ENCODE measurements around the gene ADAMTS3. TPM values are rescaled to one million over a fixed set of nuclear protein-coding genes. Genes with fewer than 3 reads are reported as not detected.
A peak's percentile ranks its signal among the peaks of the same experiment; 100 is the strongest.

ADAMTS3 gene
- polyA plus RNA-seq, 1 donor (not counting 4 experiments of a cell fraction or from before 2014, with no cell fraction given) = 0.09 TPM

GRCh38 chr4:72295966-72296557 lies 273.0 kb downstream of the ADAMTS3 start:
- Histone ChIP-seq H2AFZ (ENCODE audit: control insufficient read depth, low read length) (no peak overlapping the region), H3K9ac (ENCODE audit: control insufficient read depth, extremely low read depth, insufficient read depth, low read length) (no peak overlapping the region), H3K36me3 (ENCODE audit: control insufficient read depth in 2 of 2, extremely low read depth in 1 of 2, insufficient read depth in 2 of 2, low read length in 2 of 2) (no peaks in the 10 kb centered on the region), H3K79me2 (ENCODE audit: control insufficient read depth, insufficient read depth, low read length) (no peaks in the 10 kb centered on the region), H3K27me3 (ENCODE audit: control insufficient read depth, extremely low read depth, insufficient read depth, low read length) (no peaks in the 10 kb centered on the region), H3K27ac (ENCODE audit: control insufficient read depth, insufficient read depth, low read length) (no peak overlapping the region), H3K4me2 (ENCODE audit: control insufficient read depth, extremely low read depth, insufficient read depth, low read depth, low read length) (no peak overlapping the region), H3K9me3 (ENCODE audit: control insufficient read depth, low read depth, low read length) (no peaks in the 10 kb centered on the region), H3K4me3 (ENCODE audit: control insufficient read depth in 2 of 3, extremely low read depth in 1 of 3, insufficient read depth in 2 of 3, low read depth in 1 of 3, low read length in 3 of 3) (no peak overlapping the region), H4K20me1 (ENCODE audit: control insufficient read depth, extremely low read depth, insufficient read depth, low read length) (no peaks in the 10 kb centered on the region), H3K4me1 (ENCODE audit: control insufficient read depth, extremely low read depth, insufficient read depth, low read length) (no peaks in the 10 kb centered on the region), H3K9me1 (ENCODE audit: control insufficient read depth, extremely low read depth, insufficient read depth, low read length) (no peaks in the 10 kb centered on the region)
- TF ChIP-seq CTCF (optimal IDR thresholded peaks at IDR 0.05 in 1 of 3, IDR thresholded peaks at IDR 0.05 in 1 of 3, conservative IDR thresholded peaks at IDR 0.05 in 1 of 3; ENCODE audit: extremely low read depth in 1 of 3, insufficient read depth in 2 of 3, low read length in 3 of 3) (peak in 2 of 3 experiments; percentile 49 to 54), EZH2 (IDR thresholded peaks at IDR 0.05; ENCODE audit: low read length) (no peak)
- dilution Hi-C loops (cut with MboI; ENCODE audit: extremely low pct_ligation_motif_present, low sequenced_read_pairs) = no loop called here
- FAIRE-seq (peak; percentile 75), DNase-seq (ENCODE audit: low read depth, low spot score) (no peak)

- no peak overlapping the region for H3K27ac ChIP-seq (ENCODE audit: control insufficient read depth, insufficient read depth, low read length)
- H3K9me1 ChIP-seq (ENCODE audit: control insufficient read depth, extremely low read depth, insufficient read depth, low read length) = no peaks in the 10 kb centered on the region
- H3K9me3 ChIP-seq (ENCODE audit: control insufficient read depth, low read depth, low read length) = no peaks in the 10 kb centered on the region
- FAIRE-seq = no peak
- H4K20me1 ChIP-seq (ENCODE audit: control insufficient read depth, extremely low read depth, insufficient read depth, low read length) = no peaks in the 10 kb centered on the region
- no peaks in the 10 kb centered on the region for H3K4me1 ChIP-seq (ENCODE audit: control insufficient read depth, extremely low read depth, insufficient read depth, low read length)
- no peaks in the 10 kb centered on the region for H3K79me2 ChIP-seq (ENCODE audit: control insufficient read depth, insufficient read depth, low read length)
- TF ChIP-seq CTCF (optimal IDR thresholded peaks at IDR 0.05 in 1 of 3, IDR thresholded peaks at IDR 0.05 in 1 of 3, conservative IDR thresholded peaks at IDR 0.05 in 1 of 3; ENCODE audit: extremely low read depth in 1 of 3, insufficient read depth in 2 of 3, low read length in 3 of 3) = no peak
- TF ChIP-seq EZH2 (IDR thresholded peaks at IDR 0.05; ENCODE audit: low read length) = no peak
- no peak overlapping the region for H3K4me3 ChIP-seq (ENCODE audit: control insufficient read depth in 2 of 3, extremely low read depth in 1 of 3, insufficient read depth in 2 of 3, low read depth in 1 of 3, low read length in 3 of 3)
- no peak overlapping the region for H3K9ac ChIP-seq (ENCODE audit: control insufficient read depth, extremely low read depth, insufficient read depth, low read length)
- H3K27me3 ChIP-seq (ENCODE audit: control insufficient read depth, extremely low read depth, insufficient read depth, low read length) = no peaks in the 10 kb centered on the region
- H2AFZ ChIP-seq (ENCODE audit: control insufficient read depth, low read length) = no peak overlapping the region
- H3K4me2 ChIP-seq (ENCODE audit: control insufficient read depth, extremely low read depth, insufficient read depth, low read depth, low read length) = no peak overlapping the region
- dilution Hi-C loops (cut with MboI; ENCODE audit: extremely low pct_ligation_motif_present, low sequenced_read_pairs) = no loop called here
- no peaks in the 10 kb centered on the region for H3K36me3 ChIP-seq (ENCODE audit: control insufficient read depth in 2 of 2, extremely low read depth in 1 of 2, insufficient read depth in 2 of 2, low read length in 2 of 2)
- DNase-seq (ENCODE audit: low read depth, low spot score) = no peak
These were observed 278.3 kb downstream of the ADAMTS3 start for GRCh38 chr4:72290737-72291136.

All from keratinocyte (primary cell).